Fibroblast of lung (primary cell): ENCODE measurements around the gene PUSL1. TPM values are rescaled to one million over a fixed set of nuclear protein-coding genes. Genes with fewer than 3 reads are reported as not detected.
"Not testable (repeated sequence)": the region's sequence is repeated elsewhere in the genome, so short reads cannot be mapped to it uniquely, and the experiment has no call there.

Source experiments
- DNase-seq, 2 donors: peaks; one replicate each; pipeline versions ENCODE4 v3.0.0 to v3.0.0-alpha.2; 2010; ENCODE audit warnings: low read depth in 2 of 2
- H2AFZ ChIP-seq: 2 replicates; pipeline ENCODE4 v1.5.1; 2012; ENCODE audit warnings: low read length, control low read depth, inconsistent platforms
- H3K27ac ChIP-seq: 2 replicates; pipeline ENCODE4 v1.5.1; 2011; ENCODE audit warnings: low read length, control low read depth; ENCODE audit not compliant: insufficient read depth
- H3K27me3 ChIP-seq: 2 replicates; pipeline ENCODE4 v1.5.1; 2011; ENCODE audit warnings: mild to moderate bottlenecking, low read length; ENCODE audit not compliant: control insufficient read depth, insufficient read depth
- H3K36me3 ChIP-seq: 2 replicates; pipeline ENCODE4 v1.5.1; 2011; ENCODE audit warnings: low read length; ENCODE audit not compliant: control insufficient read depth, insufficient read depth
- H3K4me1 ChIP-seq: 2 replicates; pipeline ENCODE4 v1.5.1; 2011; ENCODE audit warnings: low read length; ENCODE audit not compliant: control insufficient read depth, insufficient read depth; ENCODE audit errors: extremely low read depth
- H3K4me2 ChIP-seq: 2 replicates; pipeline ENCODE4 v1.5.1; 2011; ENCODE audit warnings: low read length, control low read depth; ENCODE audit not compliant: insufficient read depth; ENCODE audit errors: extremely low read depth
- H3K4me3 ChIP-seq, 4 experiments: fragments of 200-600 bp in 1 of 4; sonication (generic) in 1 of 4; replicated peaks in 1 of 4; 2 replicates each; pipeline ENCODE4 v1.5.1; 2011 to 2016; ENCODE audit warnings: low read length in 4 of 4, low read depth in 3 of 4, mild to moderate bottlenecking in 3 of 4, control low read depth in 2 of 4, inconsistent platforms in 1 of 4, mixed read lengths in 1 of 4; ENCODE audit not compliant: insufficient read depth in 1 of 4; ENCODE audit errors: control extremely low read depth in 1 of 4
- H3K79me2 ChIP-seq: 2 replicates; pipeline ENCODE4 v1.5.1; 2012; ENCODE audit warnings: mild to moderate bottlenecking, low read length, inconsistent platforms; ENCODE audit not compliant: control insufficient read depth, insufficient read depth
- H3K9ac ChIP-seq: 2 replicates; pipeline ENCODE4 v1.5.1; 2011; ENCODE audit warnings: mild to moderate bottlenecking, low read length, control low read depth; ENCODE audit not compliant: insufficient read depth
- H3K9me3 ChIP-seq: 2 replicates; pipeline ENCODE4 v1.5.1; 2012; ENCODE audit warnings: low read depth, low read length; ENCODE audit not compliant: control insufficient read depth, insufficient read depth
- H4K20me1 ChIP-seq: 2 replicates; pipeline ENCODE4 v1.5.1; 2011; ENCODE audit warnings: low read length; ENCODE audit not compliant: control insufficient read depth, insufficient read depth; ENCODE audit errors: extremely low read depth
- CTCF ChIP-seq, 2 donors: IDR thresholded peaks in 1 of 2; conservative IDR thresholded peaks in 1 of 2; 1 replicate in 1 of 2; 2 replicates in 1 of 2; pipeline ENCODE4 v1.5.1; 2011 to 2012; ENCODE audit warnings: low read length in 2 of 2, control low read depth in 1 of 2, inconsistent platforms in 1 of 2, low read depth in 1 of 2, mild to moderate bottlenecking in 1 of 2
- EZH2 ChIP-seq: IDR thresholded peaks from 2 replicates; pipeline ENCODE4 v1.5.1; 2012; ENCODE audit warnings: low read length, control low read depth, mild to moderate bottlenecking; ENCODE audit errors: missing control alignments
- polyA plus RNA-seq, 2 donors: library from polyadenylated mRNA; depleted of rRNA in 1 of 2; stranded (reverse) in 1 of 2; unstranded in 1 of 2; fragments of >200 nt; gene quantifications; 2 replicates each; pipeline ENCODE4 v1.2.1, GENCODE V29; 2011 to 2012; ENCODE audit warnings: missing spikeins in 1 of 2
- total RNA-seq: library from RNA; depleted of rRNA; stranded (reverse); fragments of >200 nt; gene quantifications from 2 replicates; pipeline ENCODE4 v1.2.1, GENCODE V29; 2014

PUSL1 gene
- total and polyA plus RNA-seq, 2 donors (not counting 1 experiment from before 2014, with no cell fraction given), result 7.1 to 12.7 TPM

DNA sequence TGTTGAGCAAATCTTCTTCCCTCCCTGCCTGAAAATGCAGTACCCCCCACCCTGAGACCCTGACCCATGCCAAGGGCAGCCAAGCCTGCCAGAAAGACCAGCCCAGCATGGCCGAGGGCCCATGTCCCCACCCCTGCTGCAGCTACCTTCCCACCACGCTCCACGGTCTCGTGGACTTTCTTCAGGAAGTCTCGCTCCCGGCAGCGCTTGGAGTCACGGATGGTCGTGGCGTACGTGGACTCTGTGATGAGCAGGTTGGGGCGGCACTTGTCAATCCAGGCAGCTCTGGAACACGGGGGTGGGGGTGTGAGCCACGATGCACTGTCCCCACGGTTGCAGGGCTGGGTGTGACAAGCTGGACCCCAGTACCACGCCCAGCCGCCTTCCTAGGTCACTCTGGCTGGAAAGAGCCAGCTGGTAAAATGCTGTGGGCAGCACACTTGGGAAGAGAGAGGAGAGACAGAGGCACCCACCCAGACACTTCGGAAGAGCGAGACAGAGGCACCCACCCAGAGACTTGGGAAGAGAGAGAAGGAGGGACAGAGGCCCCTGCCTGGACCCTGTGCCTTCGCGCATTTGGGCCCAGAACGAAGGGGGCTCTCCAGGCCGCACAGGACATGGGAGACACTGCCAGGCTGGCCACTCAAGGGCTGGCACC lies 6.4 kb downstream of the PUSL1 start:
- Histone ChIP-seq H4K20me1 (no peaks in the 10 kb centered on the region), H3K4me2 (no peak overlapping the region), H3K79me2 (peaks cover 30% of the 10 kb centered on the region), H3K4me1 (peaks cover 11% of the 10 kb centered on the region), H3K4me3 (no peak overlapping the region), H2AFZ (no peak overlapping the region), H3K27me3 (no peaks in the 10 kb centered on the region), H3K36me3 (peaks cover 52% of the 10 kb centered on the region), H3K9ac (no peak overlapping the region), H3K9me3 (no peaks in the 10 kb centered on the region), H3K27ac (no peak overlapping the region)
- no peak for DNase-seq
- TF ChIP-seq EZH2, result no peak
- no peak for TF ChIP-seq CTCF (conservative IDR thresholded peaks at IDR 0.05 in 1 of 2, IDR thresholded peaks at IDR 0.05 in 1 of 2; ENCODE audit: low read depth in 1 of 2, low read length in 2 of 2)

DNA sequence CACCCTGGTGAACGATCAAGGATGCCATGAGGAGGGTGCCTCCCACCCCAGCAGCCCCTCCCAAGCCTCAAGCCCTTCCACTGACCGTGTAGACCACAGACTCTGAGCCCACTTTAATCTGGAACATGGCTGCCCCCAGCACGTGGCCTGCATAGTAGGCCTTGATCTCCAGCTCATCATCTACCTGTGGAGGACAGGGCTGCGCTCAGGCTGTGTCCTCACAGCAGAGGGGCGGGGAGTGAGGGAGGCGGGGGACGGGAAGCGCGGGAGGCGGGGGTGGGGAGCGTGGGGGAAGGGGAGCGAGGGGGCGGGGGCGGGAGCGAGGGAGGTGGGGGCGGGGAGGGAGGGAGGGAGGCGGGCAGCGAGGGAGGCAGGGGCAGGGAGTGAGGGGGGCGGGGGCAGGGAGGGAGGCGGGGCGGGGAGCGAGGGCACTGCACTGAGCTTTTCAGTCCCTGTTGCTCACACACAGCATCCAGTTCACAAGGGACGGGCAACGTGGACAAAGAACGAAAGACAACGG lies 7.1 kb downstream of the PUSL1 start:
- no peaks in the 10 kb centered on the region for H3K27me3 ChIP-seq
- H3K4me3 ChIP-seq, result no peak overlapping the region
- H3K4me2 ChIP-seq, result no peak overlapping the region
- no peaks in the 10 kb centered on the region for H3K9me3 ChIP-seq
- H4K20me1 ChIP-seq, result no peaks in the 10 kb centered on the region
- no peak overlapping the region for H3K9ac ChIP-seq
- no peak for DNase-seq
- TF ChIP-seq CTCF (conservative IDR thresholded peaks at IDR 0.05 in 1 of 2, IDR thresholded peaks at IDR 0.05 in 1 of 2; ENCODE audit: low read depth in 1 of 2, low read length in 2 of 2) (no peak), EZH2 (no peak)
- no peak overlapping the region for H3K27ac ChIP-seq
- H3K36me3 ChIP-seq, result peaks cover 48% of the 10 kb centered on the region
- H3K4me1 ChIP-seq, result peaks cover 10% of the 10 kb centered on the region
- no peak overlapping the region for H2AFZ ChIP-seq
- peaks cover 36% of the 10 kb centered on the region for H3K79me2 ChIP-seq

GRCh38 chr1:1316199-1316598 lies 7.8 kb downstream of the PUSL1 start:
- H3K27me3 ChIP-seq, H3K4me2 ChIP-seq, DNase-seq, H3K9me3 ChIP-seq, H4K20me1 ChIP-seq, H2AFZ ChIP-seq, H3K4me3 ChIP-seq, H3K9ac ChIP-seq, H3K27ac ChIP-seq: not testable (repeated sequence)
- Histone ChIP-seq H3K79me2 (peaks cover 43% of the 10 kb centered on the region), H3K36me3 (peaks cover 43% of the 10 kb centered on the region), H3K4me1 (peaks cover 16% of the 10 kb centered on the region)
